ENCODE measurements around the gene FLT3LG. TPM values are rescaled to one million over a fixed set of nuclear protein-coding genes. Genes with fewer than 3 reads are reported as not detected.

The FLT3LG gene
- 100 to 1,000 TPM; 348 to 355 TPM for total RNA-seq

GRCh38 chr19:49473868-49474541 is at the start of gene FLT3LG:
Gene FLT3LG (plus strand): TSS chr19:49474215. CDS start chr19:49474640, 425 bp downstream.
- H3K27me3 Mint-ChIP-seq: no peaks in the 10 kb centered on the region
- ChIA-PET POLR2A (interaction anchor here (0.6 to 1.1 kb wide), 2 partner anchors 18 to 106 kb away, joined by 4 read pairs; no protein-coding TSS in a partner anchor), CTCF (interaction anchor here (0.6 to 2.1 kb wide), 31 partner anchors 8 to 550 kb away, joined by 3 to 15 read pairs (median 3); partner anchors contain the start of genes CD37, PIH1D1, PRRG2 and RPL13A)
- H3K27ac Mint-ChIP-seq: peak within 1 kb of the TSS; percentile 85
- peak within 1 kb of the TSS; percentile 91 for H3K4me3 Mint-ChIP-seq
- H3K4me1 Mint-ChIP-seq: peaks cover 54% of the 10 kb centered on the region
- peak; percentile 99 for DNase-seq
- peaks cover 41% of the 10 kb centered on the region for H3K36me3 Mint-ChIP-seq (ENCODE audit: low read depth)
- H3K9me3 Mint-ChIP-seq: no peaks in the 10 kb centered on the region

- no peaks in the 10 kb centered on the region for H3K9me3 Mint-ChIP-seq
- H3K36me3 Mint-ChIP-seq (ENCODE audit: low read depth): peaks cover 4% of the 10 kb centered on the region
- H3K27me3 Mint-ChIP-seq: peaks cover 91% of the 10 kb centered on the region
- POLR2A ChIA-PET: no interaction called here
- CTCF ChIA-PET: interaction anchor here (0.7 to 7.2 kb wide), 7 partner anchors 15 to 167 kb away, joined by 3 to 71 read pairs (median 4); no protein-coding TSS in a partner anchor
- DNase-seq: no peak
- no peak within 1 kb of the TSS for H3K27ac Mint-ChIP-seq
- H3K4me3 Mint-ChIP-seq: no peak within 1 kb of the TSS
- H3K4me1 Mint-ChIP-seq: peaks cover 74% of the 10 kb centered on the region
These were observed 48.8 kb upstream of the FLT3LG start, which contains the start of gene GFY for GRCh38 chr19:49425178-49425577. Gene GFY (plus strand): TSS chr19:49425388. CDS start chr19:49426431, 1,043 bp downstream.

- H3K27ac Mint-ChIP-seq: no peak overlapping the region
- H3K27me3 Mint-ChIP-seq: peaks cover 89% of the 10 kb centered on the region
- H3K9me3 Mint-ChIP-seq: no peaks in the 10 kb centered on the region
- CTCF ChIA-PET: interaction anchor here (1.0 to 2.1 kb wide), 5 partner anchors 10 to 44 kb away, joined by 4 to 6 read pairs (median 4); no protein-coding TSS in a partner anchor
- POLR2A ChIA-PET: no interaction called here
- peaks cover 72% of the 10 kb centered on the region for H3K4me1 Mint-ChIP-seq
- H3K4me3 Mint-ChIP-seq: no peak overlapping the region
- peak; percentile 33 for DNase-seq
- H3K36me3 Mint-ChIP-seq (ENCODE audit: low read depth): peaks cover 4% of the 10 kb centered on the region
These were observed 48.0 kb upstream of the FLT3LG start for GRCh38 chr19:49425922-49426592.

- no peak for DNase-seq
- Mint-ChIP-seq H3K9me3 (no peaks in the 10 kb centered on the region), H3K27ac (no peak overlapping the region), H3K27me3 (peaks cover 87% of the 10 kb centered on the region), H3K36me3 (ENCODE audit: low read depth) (peaks cover 4% of the 10 kb centered on the region), H3K4me1 (peaks cover 67% of the 10 kb centered on the region), H3K4me3 (no peak overlapping the region)
- POLR2A ChIA-PET: no interaction called here
- CTCF ChIA-PET: interaction anchor here (1.9 to 2.1 kb wide), 2 partner anchors 9 to 15 kb away, joined by 5 to 6 read pairs; no protein-coding TSS in a partner anchor
These were observed 46.7 kb upstream of the FLT3LG start for GRCh38 chr19:49427339-49427738.

- Mint-ChIP-seq H3K27me3 (peaks cover 86% of the 10 kb centered on the region), H3K27ac (peak overlapping the region; percentile 48), H3K4me1 (peaks cover 64% of the 10 kb centered on the region), H3K36me3 (ENCODE audit: low read depth) (peaks cover 1% of the 10 kb centered on the region), H3K9me3 (no peaks in the 10 kb centered on the region), H3K4me3 (peak overlapping the region; percentile 3)
- POLR2A ChIA-PET: no interaction called here
- CTCF ChIA-PET: interaction anchor here (1.9 to 2.1 kb wide), 2 partner anchors 8 to 14 kb away, joined by 5 to 6 read pairs; no protein-coding TSS in a partner anchor
- DNase-seq: no peak
These were observed 46.0 kb upstream of the FLT3LG start for GRCh38 chr19:49427855-49428546.

- Mint-ChIP-seq H3K4me1 (peaks cover 62% of the 10 kb centered on the region), H3K36me3 (ENCODE audit: low read depth) (peaks cover 1% of the 10 kb centered on the region), H3K4me3 (no peak overlapping the region), H3K27ac (no peak overlapping the region), H3K9me3 (no peaks in the 10 kb centered on the region), H3K27me3 (peaks cover 86% of the 10 kb centered on the region)
- no peak for DNase-seq
- ChIA-PET CTCF (interaction anchor here (0.8 to 1.2 kb wide), 4 partner anchors 12 to 41 kb away, joined by 3 to 4 read pairs (median 3); no protein-coding TSS in a partner anchor), POLR2A (no interaction called here)
These were observed 45.2 kb upstream of the FLT3LG start for GRCh38 chr19:49428547-49429451.

- no peak overlapping the region for H3K4me3 Mint-ChIP-seq
- H3K36me3 Mint-ChIP-seq (ENCODE audit: low read depth): peaks cover 1% of the 10 kb centered on the region
- H3K9me3 Mint-ChIP-seq: no peaks in the 10 kb centered on the region
- no peak for DNase-seq
- H3K27me3 Mint-ChIP-seq: peaks cover 85% of the 10 kb centered on the region
- POLR2A ChIA-PET: no interaction called here
- CTCF ChIA-PET: interaction anchor here (1.2 kb wide), 1 partner anchor 40 kb away, joined by 4 read pairs; no protein-coding TSS in a partner anchor
- H3K27ac Mint-ChIP-seq: no peak overlapping the region
- peaks cover 55% of the 10 kb centered on the region for H3K4me1 Mint-ChIP-seq
These were observed 43.8 kb upstream of the FLT3LG start for GRCh38 chr19:49430172-49430677.

- H3K9me3 Mint-ChIP-seq: no peaks in the 10 kb centered on the region
- peak; percentile 42 for DNase-seq
- H3K36me3 Mint-ChIP-seq (ENCODE audit: low read depth): peaks cover 1% of the 10 kb centered on the region
- H3K4me1 Mint-ChIP-seq: peaks cover 50% of the 10 kb centered on the region
- POLR2A ChIA-PET: no interaction called here
- CTCF ChIA-PET: interaction anchor here (0.6 to 0.9 kb wide), 2 partner anchors 39 to 1083 kb away, joined by 3 read pairs; partner anchors contain the start of gene ASPDH
- H3K27ac Mint-ChIP-seq: no peak overlapping the region
- peaks cover 85% of the 10 kb centered on the region for H3K27me3 Mint-ChIP-seq
- no peak overlapping the region for H3K4me3 Mint-ChIP-seq
These were observed 43.2 kb upstream of the FLT3LG start for GRCh38 chr19:49430678-49431329.

GRCh38 chr19:49431330-49431749 is 42.7 kb upstream of the FLT3LG start:
- Mint-ChIP-seq H3K9me3 (no peaks in the 10 kb centered on the region), H3K27ac (no peak overlapping the region), H3K4me3 (no peak overlapping the region), H3K27me3 (peaks cover 85% of the 10 kb centered on the region), H3K36me3 (ENCODE audit: low read depth) (peaks cover 1% of the 10 kb centered on the region), H3K4me1 (peaks cover 50% of the 10 kb centered on the region)
- ChIA-PET CTCF (interaction anchor here (0.6 to 0.9 kb wide), 2 partner anchors 40 to 1082 kb away, joined by 3 read pairs; partner anchors contain the start of gene ASPDH), POLR2A (no interaction called here)
- no peak for DNase-seq

GRCh38 chr19:49432141-49433073 is 41.6 kb upstream of the FLT3LG start:
- ChIA-PET POLR2A (no interaction called here), CTCF (no interaction called here)
- DNase-seq: peak; percentile 40
- Mint-ChIP-seq H3K27ac (no peak overlapping the region), H3K27me3 (peaks cover 85% of the 10 kb centered on the region), H3K9me3 (no peaks in the 10 kb centered on the region), H3K4me1 (peaks cover 46% of the 10 kb centered on the region), H3K36me3 (ENCODE audit: low read depth) (peaks cover 1% of the 10 kb centered on the region), H3K4me3 (peak overlapping the region; percentile 5)
